Measurements from ENCODE around the gene AGBL1. TPM values are rescaled to one million over a fixed set of nuclear protein-coding genes. Genes with fewer than 3 reads are reported as not detected.

Gene AGBL1
- total and polyA plus RNA-seq, 2 donors (not counting 1 experiment from before 2014, with no cell fraction given) = not detected

GRCh38 chr15:86403914-86404583, 324.4 kb downstream of the AGBL1 start:
- H2AFZ ChIP-seq (ENCODE audit: insufficient read depth, low read depth, low read length, poor library complexity, severe bottlenecking) = no peak overlapping the region
- no peaks in the 10 kb centered on the region for H4K20me1 ChIP-seq (ENCODE audit: control insufficient read depth, insufficient read depth, low read length, poor library complexity, severe bottlenecking)
- Mint-ChIP-seq H3K27me3 (no peaks in the 10 kb centered on the region), H3K4me3 (no peak overlapping the region), H3K9me3 (ENCODE audit: insufficient read depth) (no peaks in the 10 kb centered on the region), H3K4me1 (no peaks in the 10 kb centered on the region), H3K27ac (no peak overlapping the region)
- no peak for TF ChIP-seq EZH2 (IDR thresholded peaks at IDR 0.05; ENCODE audit: borderline replicate concordance, insufficient read depth, low read depth, low read length, poor library complexity, severe bottlenecking)
- no peak for TF ChIP-seq CTCF (IDR thresholded peaks at IDR 0.05)
- no peaks in the 10 kb centered on the region for H3K27me3 ChIP-seq (replicated peaks in 1 of 4; ENCODE audit: control extremely low read depth in 1 of 4, control insufficient read depth in 3 of 4, insufficient read depth in 4 of 4, low read length in 3 of 4)
- no peaks in the 10 kb centered on the region for H3K9me3 ChIP-seq (ENCODE audit: control extremely low read depth in 1 of 3, control insufficient read depth in 2 of 3, insufficient read depth in 1 of 3, low read length in 2 of 3)
- H3K4me2 ChIP-seq (replicated peaks; ENCODE audit: low read depth, low read length, poor library complexity, severe bottlenecking) = no peak overlapping the region
- ChIA-PET CTCF (no interaction called here), POLR2A (no interaction called here)
- no peak overlapping the region for H3K4me3 ChIP-seq (ENCODE audit: control extremely low read depth in 1 of 5, extremely low read depth in 1 of 5, insufficient read depth in 1 of 5, low read depth in 2 of 5, low read length in 4 of 5)
- WGBS (ENCODE audit: insufficient coverage) = 67% methylated on average over 3 of the region's 3 CpGs
- no peak overlapping the region for H3K9ac ChIP-seq (ENCODE audit: low read length)
- DNase-seq (no peak), ATAC-seq (ENCODE audit: low read depth) (no peak)
- H3K36me3 ChIP-seq (replicated peaks in 1 of 2; ENCODE audit: control extremely low read depth in 1 of 2, control insufficient read depth in 1 of 2, extremely low read depth in 1 of 2, insufficient read depth in 2 of 2, low read length in 1 of 2) = no peaks in the 10 kb centered on the region
- no peaks in the 10 kb centered on the region for H3K4me1 ChIP-seq (ENCODE audit: control insufficient read depth in 2 of 2, insufficient read depth in 2 of 2, low read length in 2 of 2)
- no peaks in the 10 kb centered on the region for H3K79me2 ChIP-seq (ENCODE audit: control insufficient read depth, insufficient read depth, low read length)
- H3K27ac ChIP-seq (ENCODE audit: low read length in 2 of 2) = no peak overlapping the region
- intact Hi-C loops (cut with micrococcal nuclease) = no loop called here

- Histone ChIP-seq H3K4me3 (ENCODE audit: control extremely low read depth in 1 of 5, extremely low read depth in 1 of 5, insufficient read depth in 1 of 5, low read depth in 2 of 5, low read length in 4 of 5) (no peak overlapping the region), H3K27ac (ENCODE audit: low read length in 2 of 2) (no peak overlapping the region), H3K9me3 (ENCODE audit: control extremely low read depth in 1 of 3, control insufficient read depth in 2 of 3, insufficient read depth in 1 of 3, low read length in 2 of 3) (no peaks in the 10 kb centered on the region), H3K27me3 (replicated peaks in 1 of 4; ENCODE audit: control extremely low read depth in 1 of 4, control insufficient read depth in 3 of 4, insufficient read depth in 4 of 4, low read length in 3 of 4) (no peaks in the 10 kb centered on the region), H3K36me3 (replicated peaks in 1 of 2; ENCODE audit: control extremely low read depth in 1 of 2, control insufficient read depth in 1 of 2, extremely low read depth in 1 of 2, insufficient read depth in 2 of 2, low read length in 1 of 2) (no peaks in the 10 kb centered on the region), H3K9ac (ENCODE audit: low read length) (no peak overlapping the region), H4K20me1 (ENCODE audit: control insufficient read depth, insufficient read depth, low read length, poor library complexity, severe bottlenecking) (no peaks in the 10 kb centered on the region), H2AFZ (ENCODE audit: insufficient read depth, low read depth, low read length, poor library complexity, severe bottlenecking) (no peak overlapping the region), H3K4me2 (replicated peaks; ENCODE audit: low read depth, low read length, poor library complexity, severe bottlenecking) (no peak overlapping the region), H3K79me2 (ENCODE audit: control insufficient read depth, insufficient read depth, low read length) (no peaks in the 10 kb centered on the region), H3K4me1 (ENCODE audit: control insufficient read depth in 2 of 2, insufficient read depth in 2 of 2, low read length in 2 of 2) (no peaks in the 10 kb centered on the region)
- Mint-ChIP-seq H3K9me3 (ENCODE audit: insufficient read depth) (no peaks in the 10 kb centered on the region), H3K4me1 (no peaks in the 10 kb centered on the region), H3K27ac (no peak overlapping the region), H3K27me3 (no peaks in the 10 kb centered on the region), H3K4me3 (no peak overlapping the region)
- POLR2A ChIA-PET = no interaction called here
- CTCF ChIA-PET = no interaction called here
- intact Hi-C loops (cut with micrococcal nuclease) = no loop called here
- no peak for DNase-seq
- TF ChIP-seq CTCF (IDR thresholded peaks at IDR 0.05) (no peak), EZH2 (IDR thresholded peaks at IDR 0.05; ENCODE audit: borderline replicate concordance, insufficient read depth, low read depth, low read length, poor library complexity, severe bottlenecking) (no peak)
- ATAC-seq (ENCODE audit: low read depth) = no peak
- WGBS (ENCODE audit: insufficient coverage) = 90% methylated on average over 3 of the region's 3 CpGs
These were observed 328.6 kb downstream of the AGBL1 start for GRCh38 chr15:86408261-86408660.

Measured in B cell (primary cell).